ENCODE data around the gene THOC2. TPM values are rescaled to one million over a fixed set of nuclear protein-coding genes. Genes with fewer than 3 reads are reported as not detected.

The THOC2 gene
- total and polyA plus RNA-seq, 2 of the 8 experiments (the other 6 are each of a cell fraction or from before 2014, with no cell fraction given) = 32.7 to 68.8 TPM

DNA sequence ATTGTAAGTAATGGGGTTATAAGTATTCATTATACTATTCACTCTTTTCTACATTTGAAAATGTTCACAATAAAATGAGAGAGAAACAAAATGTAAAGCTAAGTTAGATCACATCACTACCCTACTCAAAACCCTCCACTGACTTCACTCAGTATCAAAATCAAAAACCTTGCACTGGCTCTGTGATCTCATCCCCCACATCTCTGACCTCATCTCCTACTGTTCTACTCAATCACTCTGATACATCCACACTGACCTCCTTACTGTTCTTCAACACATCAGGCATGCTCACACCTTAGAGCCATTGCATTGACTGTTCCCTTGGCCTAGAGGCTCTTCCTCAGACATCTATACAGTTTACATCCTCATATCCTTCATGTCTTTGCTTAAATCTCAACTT is 50.7 kb downstream of the THOC2 start:
- Histone ChIP-seq H2BK20ac (ENCODE audit: low read length) (no peak overlapping the region), H3K79me2 (ENCODE audit: control insufficient read depth in 1 of 2, insufficient read depth in 2 of 2, low read length in 2 of 2) (no peaks in the 10 kb centered on the region), H3K23ac (ENCODE audit: insufficient read length) (no peak overlapping the region), H2BK12ac (ENCODE audit: low read depth, low read length) (no peak overlapping the region), H2BK120ac (replicated peaks; ENCODE audit: low read depth, low read length) (no peak overlapping the region), H3K9ac (replicated peaks in 1 of 4; ENCODE audit: extremely low read depth in 1 of 4, low read depth in 3 of 4, low read length in 3 of 4) (no peak overlapping the region), H3K14ac (ENCODE audit: insufficient read length) (no peak overlapping the region), H3K27ac (ENCODE audit: low read depth, low read length) (no peak overlapping the region), H3K79me1 (ENCODE audit: low read depth, low read length) (no peaks in the 10 kb centered on the region), H3K56ac (replicated peaks; ENCODE audit: insufficient read length, low read depth, low read length) (no peak overlapping the region), H4K5ac (ENCODE audit: insufficient read length, low read depth, low read length) (no peak overlapping the region), H3K9me3 (ENCODE audit: insufficient read depth in 2 of 2, low read depth in 1 of 2, low read length in 1 of 2) (no peaks in the 10 kb centered on the region), H3K36me3 (ENCODE audit: control insufficient read depth in 2 of 4, insufficient read depth in 4 of 4, low read length in 3 of 4) (peaks cover 0 to 12% (median 1%) of the 10 kb centered on the region in 4 experiments; a peak in 5 of 8 replicates), H3K18ac (ENCODE audit: extremely low read depth, low read length) (no peak overlapping the region), H2BK5ac (ENCODE audit: low read depth, low read length) (no peak overlapping the region), H3K4me3 (ENCODE audit: extremely low read depth in 1 of 4, insufficient read depth in 2 of 4, low read depth in 3 of 4, low read length in 4 of 4) (no peak overlapping the region), H3K4ac (replicated peaks; ENCODE audit: insufficient read length, low read depth, low read length) (no peak overlapping the region), H2AK5ac (ENCODE audit: low read depth, low read length) (no peak overlapping the region), H3K4me2 (ENCODE audit: insufficient read depth in 1 of 2, low read depth in 2 of 2, low read length in 2 of 2) (no peak overlapping the region), H3K4me1 (replicated peaks in 1 of 4; ENCODE audit: control insufficient read depth in 3 of 4, insufficient read depth in 4 of 4, low read length in 3 of 4) (no peaks in the 10 kb centered on the region), H4K91ac (replicated peaks; ENCODE audit: insufficient read length, low read length) (no peak overlapping the region), H4K20me1 (replicated peaks in 1 of 2; ENCODE audit: control insufficient read depth in 1 of 2, insufficient read depth in 2 of 2, low read length in 2 of 2) (no peaks in the 10 kb centered on the region), H2BK15ac (ENCODE audit: low read length) (no peak overlapping the region), H4K8ac (ENCODE audit: extremely low read depth, insufficient read depth, low read length) (no peak overlapping the region), H2AFZ (ENCODE audit: low read length) (no peak overlapping the region), H3K23me2 (ENCODE audit: low read depth, low read length) (no peaks in the 10 kb centered on the region), H3K27me3 (replicated peaks in 1 of 4; ENCODE audit: control insufficient read depth in 3 of 4, extremely low read depth in 1 of 4, insufficient read depth in 3 of 4, low read length in 3 of 4) (no peaks in the 10 kb centered on the region)
- FAIRE-seq (no peak), DNase-seq (ENCODE audit: low read depth in 1 of 2, low spot score in 2 of 2) (no peak)
- CTCF ChIA-PET (ENCODE audit: partially characterized antibody) = no interaction called here
- POLR2A ChIA-PET (ENCODE audit: partially characterized antibody) = no interaction called here
- TF ChIP-seq, protein P1, sequence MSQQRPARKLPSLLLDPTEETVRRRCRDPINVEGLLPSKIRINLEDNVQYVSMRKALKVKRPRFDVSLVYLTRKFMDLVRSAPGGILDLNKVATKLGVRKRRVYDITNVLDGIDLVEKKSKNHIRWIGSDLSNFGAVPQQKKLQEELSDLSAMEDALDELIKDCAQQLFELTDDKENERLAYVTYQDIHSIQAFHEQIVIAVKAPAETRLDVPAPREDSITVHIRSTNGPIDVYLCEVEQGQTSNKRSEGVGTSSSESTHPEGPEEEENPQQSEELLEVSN (IDR thresholded peaks at IDR 0.05) = no peak
- TF ChIP-seq BCL11A (IDR thresholded peaks at IDR 0.05; ENCODE audit: low read depth in 2 of 2, low read length in 2 of 2) (no peak), SIN3A (conservative IDR thresholded peaks at IDR 0.05 in 1 of 2, IDR thresholded peaks at IDR 0.05 in 1 of 2; ENCODE audit: low read depth in 1 of 2, low read length in 2 of 2) (no peak), CBX8 (IDR thresholded peaks at IDR 0.05; ENCODE audit: borderline replicate concordance, low read depth, low read length) (no peak), NANOG (IDR thresholded peaks at IDR 0.05; ENCODE audit: insufficient read depth, low read depth, low read length, poor library complexity, severe bottlenecking) (no peak), SP4 (IDR thresholded peaks at IDR 0.05; ENCODE audit: low read length) (no peak), POLR2AphosphoS5 (IDR thresholded peaks at IDR 0.05; ENCODE audit: low read depth, low read length) (no peak), CTBP2 (IDR thresholded peaks at IDR 0.05; ENCODE audit: borderline replicate concordance, insufficient read depth, insufficient read length, low read length) (no peak), TBP (IDR thresholded peaks at IDR 0.05; ENCODE audit: low read depth, low read length) (no peak), POU5F1 (IDR thresholded peaks at IDR 0.05; ENCODE audit: low read depth, low read length) (no peak), SP2 (IDR thresholded peaks at IDR 0.05; ENCODE audit: low read length) (no peak), SIRT6 (IDR thresholded peaks at IDR 0.05; ENCODE audit: low read length) (no peak), RXRA (IDR thresholded peaks at IDR 0.05; ENCODE audit: insufficient read depth, low read depth, low read length) (no peak), FOSL1 (IDR thresholded peaks at IDR 0.05; ENCODE audit: insufficient read depth, low read depth, low read length) (no peak)
